A549 (cell line): ENCODE results near the gene NME2.

ENCODE experiments used
- CTCF ChIP-seq: fragments of >200 bp; sonication (Bioruptor Twin); formaldehyde crosslinking; IDR thresholded peaks from 3 replicates; pipeline ENCODE4 v1.5.1; 2016
- EP300 ChIP-seq, 2 experiments: fragments of >200 bp; sonication (Bioruptor Twin); formaldehyde crosslinking; IDR thresholded peaks; 2 replicates in 1 of 2; 3 replicates in 1 of 2; pipeline ENCODE4 v1.6.1; 2016 to 2017
- ESRRA ChIP-seq: fragments of 150-350 bp; IDR thresholded peaks from 2 replicates; pipeline ENCODE4 v1.6.1; 2014; ENCODE audit warnings: mild to moderate bottlenecking, low read length, borderline replicate concordance
- FOSB ChIP-seq: fragments of 250-450 bp; sonication (Bioruptor Pico); IDR thresholded peaks from 2 replicates; pipeline ENCODE4 v1.5.0; 2020; ENCODE audit warnings: mild to moderate bottlenecking, moderate library complexity
- HES2 ChIP-seq: fragments of >200 bp; sonication (Bioruptor Twin); formaldehyde crosslinking; IDR thresholded peaks from 2 replicates; pipeline ENCODE4 v1.6.1; 2016
- MAZ ChIP-seq: fragments of 150-350 bp; IDR thresholded peaks from 2 replicates; pipeline ENCODE4 v1.6.1; 2014; ENCODE audit warnings: antibody characterized with exemption, low read depth, low read length, borderline replicate concordance
- POLR2A ChIP-seq: IDR thresholded peaks from 2 replicates; pipeline ENCODE4 v1.6.1; 2012; ENCODE audit warnings: mild to moderate bottlenecking, low read length
- RFX5 ChIP-seq: fragments of 450-650 bp; IDR thresholded peaks from 2 replicates; pipeline ENCODE4 v1.7.1; 2014; ENCODE audit warnings: antibody characterized with exemption, mild to moderate bottlenecking, moderate library complexity

GRCh38 chr17:51188271-51188833, 22.1 kb downstream of the NME2 start:
- TF ChIP-seq CTCF (no peak), ESRRA (no peak), EP300 (IDR thresholded peaks at IDR 0.05) (no peak), RFX5 (no peak), POLR2A (no peak), FOSB (no peak), MAZ (no peak), HES2 (no peak)
